Gastroesophageal sphincter (tissue), 3 donors: ENCODE measurements around the gene SCD.
"Not testable (repeated sequence)": the region's sequence is repeated elsewhere in the genome, so short reads cannot be mapped to it uniquely, and the experiment has no call there.

Source experiments
- EP300 ChIP-seq: sonication (generic); formaldehyde crosslinking; IDR thresholded peaks from one replicate; pipeline ENCODE4 v1.6.1; 2017; ENCODE audit warnings: antibody characterized with exemption, mild to moderate bottlenecking
- TF ChIP-seq, protein P1 (sequence below), 4 experiments: fragments of 200-600 bp in 2 of 4; fragments of 450-650 bp in 2 of 4; sonication (generic) in 1 of 4; IDR thresholded peaks; one replicate each; pipeline ENCODE4 v1.5.1; 2017 to 2019; ENCODE audit warnings: antibody characterized with exemption in 4 of 4, mild to moderate bottlenecking in 2 of 4, moderate library complexity in 2 of 4

DNA sequence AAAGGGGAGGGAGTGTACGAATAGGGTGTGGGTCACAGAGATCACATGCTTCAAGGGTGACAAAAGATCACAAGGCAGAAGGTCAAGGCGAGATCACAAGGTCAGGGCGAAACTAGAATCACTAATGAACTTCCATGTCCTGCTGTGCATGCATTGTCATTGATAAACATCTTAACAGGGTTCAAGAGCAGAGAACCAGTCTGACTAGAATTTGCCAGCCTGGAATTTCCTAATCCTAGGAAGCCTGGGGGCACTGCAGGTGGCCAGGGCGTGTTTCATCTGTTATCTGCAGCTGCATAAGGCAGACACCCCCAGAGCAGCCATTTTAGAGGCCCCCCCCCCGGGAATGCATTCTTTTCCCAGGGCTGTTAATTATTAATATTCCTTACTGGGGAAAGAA is 45.9 kb upstream of the SCD start:
- TF ChIP-seq, protein P1, sequence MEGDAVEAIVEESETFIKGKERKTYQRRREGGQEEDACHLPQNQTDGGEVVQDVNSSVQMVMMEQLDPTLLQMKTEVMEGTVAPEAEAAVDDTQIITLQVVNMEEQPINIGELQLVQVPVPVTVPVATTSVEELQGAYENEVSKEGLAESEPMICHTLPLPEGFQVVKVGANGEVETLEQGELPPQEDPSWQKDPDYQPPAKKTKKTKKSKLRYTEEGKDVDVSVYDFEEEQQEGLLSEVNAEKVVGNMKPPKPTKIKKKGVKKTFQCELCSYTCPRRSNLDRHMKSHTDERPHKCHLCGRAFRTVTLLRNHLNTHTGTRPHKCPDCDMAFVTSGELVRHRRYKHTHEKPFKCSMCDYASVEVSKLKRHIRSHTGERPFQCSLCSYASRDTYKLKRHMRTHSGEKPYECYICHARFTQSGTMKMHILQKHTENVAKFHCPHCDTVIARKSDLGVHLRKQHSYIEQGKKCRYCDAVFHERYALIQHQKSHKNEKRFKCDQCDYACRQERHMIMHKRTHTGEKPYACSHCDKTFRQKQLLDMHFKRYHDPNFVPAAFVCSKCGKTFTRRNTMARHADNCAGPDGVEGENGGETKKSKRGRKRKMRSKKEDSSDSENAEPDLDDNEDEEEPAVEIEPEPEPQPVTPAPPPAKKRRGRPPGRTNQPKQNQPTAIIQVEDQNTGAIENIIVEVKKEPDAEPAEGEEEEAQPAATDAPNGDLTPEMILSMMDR (IDR thresholded peaks at IDR 0.05): not testable (repeated sequence)
- not testable (repeated sequence) for TF ChIP-seq EP300
